SIG-M5 treated with dmso at 0.1 percent for 504 hours (cell line): ENCODE data around the gene CYBC1.

ENCODE experiments used
- DNase-seq: peaks from one replicate; lab custom pipeline; 2025; ENCODE audit not compliant: unreplicated experiment; lab: John Stamatoyannopoulos, UW

The CYBC1 gene

DNA sequence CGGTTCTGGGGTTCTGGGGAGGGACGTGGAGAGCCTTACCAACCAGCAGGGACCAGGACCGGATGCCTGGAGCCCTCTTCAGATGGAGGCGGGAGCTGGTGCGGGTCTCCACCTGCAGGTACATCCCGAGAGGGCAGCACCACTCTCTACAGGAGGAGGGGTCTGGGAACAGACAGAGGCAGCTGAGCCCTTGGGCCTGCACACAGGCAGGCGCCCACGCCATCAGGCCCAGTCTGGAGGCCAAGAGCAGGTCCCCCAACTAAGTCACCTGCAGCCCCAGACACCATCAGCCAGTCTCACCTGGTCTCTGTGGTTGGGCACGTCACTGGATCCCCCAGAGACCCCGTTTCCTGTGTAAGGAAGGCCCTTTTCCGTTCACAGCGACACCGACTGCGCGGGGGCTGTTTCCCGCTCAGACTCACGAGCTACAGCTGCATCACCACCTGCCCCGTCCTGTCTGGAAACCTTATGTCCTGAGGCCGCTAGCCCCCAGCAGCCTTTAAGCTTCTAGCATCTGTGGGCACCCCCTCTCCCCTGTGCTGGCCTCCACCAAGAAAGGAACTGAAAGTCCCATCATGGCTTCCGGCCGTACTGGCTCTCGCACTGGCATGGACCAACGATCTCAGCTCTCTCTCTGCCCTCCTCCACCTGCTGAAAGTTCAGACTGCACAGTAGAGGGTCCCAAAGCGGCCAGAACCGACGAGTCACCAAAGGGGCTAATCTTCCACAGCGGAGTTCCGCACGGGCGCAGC is 1.2 kb downstream of the CYBC1 start:
- DNase-seq = peak; percentile 75

DNA sequence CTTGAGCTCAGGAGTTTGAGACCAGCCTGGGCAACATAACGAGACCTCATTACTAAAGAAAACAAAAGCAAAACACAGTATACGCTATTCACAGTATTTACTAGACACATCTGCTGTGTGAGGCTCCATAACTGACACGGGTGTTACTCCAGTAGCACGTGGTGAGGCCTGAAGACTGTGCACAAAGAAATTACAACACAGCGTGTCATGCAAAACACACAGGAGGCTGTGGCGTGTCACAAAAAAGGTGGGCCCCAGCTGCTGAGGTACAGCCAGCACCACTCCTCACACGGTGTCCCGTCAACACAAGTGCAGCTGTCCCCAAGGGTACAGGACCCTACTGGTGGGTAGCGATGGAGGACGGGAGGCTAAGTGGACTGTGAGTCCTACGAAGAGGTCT is 2.7 kb downstream of the CYBC1 start:
- no peak for DNase-seq

DNA sequence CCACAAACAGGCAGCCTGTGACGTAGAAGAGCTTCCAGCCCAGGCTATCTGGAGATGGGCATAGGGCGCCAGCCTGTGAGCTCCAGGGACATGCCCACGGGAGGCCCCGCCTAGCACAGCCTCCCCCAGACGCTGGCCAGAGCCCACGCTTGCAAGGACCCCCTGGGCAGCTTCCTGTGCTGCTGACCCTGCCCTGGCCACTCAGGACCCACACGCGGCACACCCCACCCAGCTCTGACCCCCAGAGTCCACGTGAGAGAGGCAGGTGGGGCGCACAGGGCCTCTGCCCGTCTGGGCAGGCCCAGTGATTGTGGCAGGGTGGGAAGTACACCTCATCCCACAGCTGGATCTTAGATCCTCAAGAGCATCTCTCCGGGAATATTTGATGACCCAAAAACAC is 3.9 kb downstream of the CYBC1 start:
- no peak for DNase-seq

DNA sequence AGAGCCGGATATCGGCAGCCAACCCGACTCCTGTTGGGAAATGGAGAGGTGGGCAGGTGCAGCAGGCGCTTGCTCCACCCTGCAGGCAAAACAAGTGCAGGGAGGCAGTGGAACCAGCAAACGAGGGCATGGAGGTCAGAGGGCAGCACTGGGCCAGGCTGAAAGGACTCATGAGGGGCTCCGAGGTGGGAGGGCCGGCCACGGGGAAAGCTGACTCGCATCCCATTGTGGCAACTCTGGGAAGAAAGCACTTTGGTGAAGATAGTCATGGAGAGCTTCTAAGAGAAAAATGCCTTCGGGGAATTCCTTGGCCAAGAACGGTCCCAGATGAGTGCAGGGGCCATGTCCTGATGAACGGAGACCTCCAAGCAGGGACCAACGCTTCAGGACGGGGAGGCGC is 4.4 kb downstream of the CYBC1 start:
- no peak for DNase-seq

DNA sequence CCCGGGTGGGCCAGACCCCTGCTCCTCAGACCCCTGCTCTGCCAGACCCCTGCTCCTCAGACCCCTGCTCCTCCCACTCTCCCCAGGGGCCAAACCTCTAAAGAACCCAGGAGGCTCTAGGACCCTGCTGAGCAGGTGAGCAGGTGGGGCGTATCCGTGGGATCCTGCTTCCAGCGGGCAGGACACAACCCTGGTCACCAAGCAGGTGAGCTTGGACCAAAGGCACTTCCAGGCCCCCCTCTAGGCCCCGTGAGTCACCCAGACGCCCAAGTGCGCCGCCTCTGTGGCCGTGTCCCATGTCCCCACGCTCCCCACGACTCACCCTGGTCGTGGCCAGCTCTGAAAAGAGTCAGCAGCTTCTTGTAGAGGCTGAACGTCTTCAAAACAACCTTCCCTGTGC is 5.0 kb downstream of the CYBC1 start:
- DNase-seq = no peak

DNA sequence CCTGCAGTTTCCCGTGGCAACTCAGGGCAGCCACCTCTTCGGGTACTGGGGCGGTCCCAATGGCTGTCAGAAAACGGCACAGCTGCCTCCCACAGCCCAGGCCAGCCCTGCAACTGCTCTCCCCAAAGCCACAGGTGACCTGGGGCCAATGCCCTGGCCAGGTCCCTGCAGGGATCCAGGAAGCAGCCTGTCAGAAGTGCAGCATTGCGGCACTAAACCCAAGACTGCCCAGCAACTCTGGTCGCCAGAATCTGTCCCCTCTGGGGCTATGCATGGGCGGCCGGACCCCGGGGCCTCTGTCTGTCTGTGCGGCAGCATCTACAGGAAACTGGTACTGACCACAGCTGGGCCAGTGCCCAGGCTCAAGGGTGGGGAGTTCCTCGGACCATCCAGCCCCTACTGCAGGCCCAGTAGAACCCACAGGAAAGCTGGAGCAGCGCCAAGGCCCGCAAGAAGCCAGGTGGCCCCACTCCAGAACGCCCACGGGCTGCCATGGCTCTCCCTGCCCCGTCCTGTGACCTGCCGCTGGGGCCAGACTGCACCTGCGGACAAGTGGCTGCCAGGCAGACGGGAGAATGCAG is 5.5 kb downstream of the CYBC1 start:
- DNase-seq = no peak

DNA sequence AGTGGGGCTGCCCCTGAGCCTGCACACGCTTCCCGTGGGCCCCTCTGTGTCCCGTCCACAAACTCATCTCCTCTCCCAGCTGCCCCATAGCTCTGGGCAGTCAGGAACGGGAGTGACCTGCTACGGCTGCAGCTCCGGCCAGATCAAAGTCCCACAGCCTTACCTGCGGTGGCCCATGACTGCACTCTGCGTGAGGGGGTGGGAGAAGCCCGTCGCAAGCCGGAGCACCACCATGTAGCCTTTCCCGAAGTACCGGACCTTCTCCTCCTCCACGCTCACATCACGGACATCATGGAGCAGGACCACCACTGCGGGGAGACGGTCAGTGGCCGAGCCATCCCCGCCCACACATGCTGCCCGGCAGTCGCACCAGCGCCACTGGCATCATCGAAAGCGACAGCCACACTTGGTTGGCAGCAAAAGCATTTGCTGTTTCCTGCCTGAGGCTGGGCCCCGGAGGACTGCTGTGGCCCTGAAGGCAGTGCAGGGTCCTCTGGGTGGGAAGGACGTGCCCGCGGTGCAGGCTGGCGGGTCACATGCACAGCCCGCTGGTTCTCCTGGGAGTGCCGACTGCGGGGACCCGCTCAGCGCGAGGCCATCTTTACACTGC is 6.2 kb downstream of the CYBC1 start:
- no peak for DNase-seq

DNA sequence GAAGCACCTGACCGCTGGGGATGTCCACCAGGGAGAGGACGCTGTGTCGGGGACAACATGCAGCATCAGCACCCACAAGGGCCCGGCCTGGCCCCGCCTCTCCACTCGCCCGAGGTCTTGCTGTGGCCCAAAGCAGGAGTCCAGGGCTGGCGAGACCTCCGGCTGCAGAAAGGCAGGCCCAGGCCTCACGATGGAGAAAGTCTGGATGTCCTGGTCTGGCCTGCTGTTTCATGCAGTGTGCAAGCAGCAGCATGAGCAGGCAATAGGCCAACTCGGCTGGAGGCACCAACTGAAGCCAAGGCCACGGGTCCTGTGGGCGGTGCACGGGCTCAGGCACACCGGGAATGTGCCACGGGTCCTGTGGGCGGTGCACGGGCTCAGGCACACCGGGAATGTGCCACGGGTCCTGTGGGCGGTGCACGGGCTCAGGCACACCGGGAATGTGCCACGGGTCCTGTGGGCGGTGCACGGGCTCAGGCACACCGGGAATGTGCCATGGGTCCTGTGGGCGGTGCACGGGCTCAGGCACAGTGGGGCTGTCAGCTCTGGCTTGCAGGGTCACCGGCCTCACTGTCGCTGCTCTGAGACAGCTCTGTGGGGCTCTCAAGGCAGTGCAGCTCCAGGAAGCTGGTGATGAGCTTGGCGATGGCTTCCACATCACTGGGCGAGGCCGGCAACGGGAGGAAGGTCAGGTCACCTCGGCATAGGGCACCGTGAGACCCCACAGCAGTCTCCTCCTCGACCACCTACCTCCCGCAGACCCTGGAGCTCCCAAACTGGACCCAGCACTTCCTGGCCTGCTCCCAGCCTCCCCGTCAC is 6.9 kb downstream of the CYBC1 start:
- no peak for DNase-seq

DNA sequence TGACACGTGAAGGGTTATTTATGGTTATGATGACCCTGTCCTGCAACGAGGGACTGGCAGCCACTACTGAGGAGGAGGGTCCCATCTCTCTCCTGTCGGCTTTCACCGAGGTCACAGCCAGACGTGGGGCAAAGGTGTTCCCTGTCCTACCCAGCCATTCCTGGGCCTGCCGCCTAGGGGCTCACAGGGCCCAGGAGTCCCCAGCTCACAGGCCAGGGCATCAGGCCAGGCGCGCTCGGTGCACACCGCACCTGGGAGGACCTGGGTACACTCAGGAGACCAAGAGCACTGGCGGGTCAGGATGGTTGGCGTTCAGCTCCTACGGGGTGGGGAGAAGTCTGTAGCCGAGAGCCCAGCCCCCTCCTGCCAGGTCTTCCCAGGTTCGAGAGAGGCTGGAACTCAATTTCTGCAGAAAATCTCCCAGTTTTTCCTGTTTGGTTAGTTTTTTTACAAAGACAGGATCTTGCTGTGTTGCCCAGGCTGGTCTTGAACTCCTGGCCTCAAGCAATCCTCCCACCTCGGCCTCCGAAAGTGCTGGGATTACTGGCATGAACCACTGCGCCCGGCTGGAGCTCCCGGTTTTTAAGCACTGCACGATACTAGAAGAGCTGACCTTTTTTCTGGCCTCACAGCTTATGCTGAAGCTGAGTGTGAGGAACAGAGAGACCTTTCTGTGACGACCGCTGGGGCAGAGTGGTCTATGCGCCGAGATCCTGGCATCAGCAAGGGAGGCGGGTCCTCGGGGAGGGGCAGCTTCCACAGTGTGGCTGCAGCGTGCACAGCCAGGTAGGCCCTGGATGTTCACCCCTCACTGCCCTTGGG is 7.7 kb downstream of the CYBC1 start:
- no peak for DNase-seq

DNA sequence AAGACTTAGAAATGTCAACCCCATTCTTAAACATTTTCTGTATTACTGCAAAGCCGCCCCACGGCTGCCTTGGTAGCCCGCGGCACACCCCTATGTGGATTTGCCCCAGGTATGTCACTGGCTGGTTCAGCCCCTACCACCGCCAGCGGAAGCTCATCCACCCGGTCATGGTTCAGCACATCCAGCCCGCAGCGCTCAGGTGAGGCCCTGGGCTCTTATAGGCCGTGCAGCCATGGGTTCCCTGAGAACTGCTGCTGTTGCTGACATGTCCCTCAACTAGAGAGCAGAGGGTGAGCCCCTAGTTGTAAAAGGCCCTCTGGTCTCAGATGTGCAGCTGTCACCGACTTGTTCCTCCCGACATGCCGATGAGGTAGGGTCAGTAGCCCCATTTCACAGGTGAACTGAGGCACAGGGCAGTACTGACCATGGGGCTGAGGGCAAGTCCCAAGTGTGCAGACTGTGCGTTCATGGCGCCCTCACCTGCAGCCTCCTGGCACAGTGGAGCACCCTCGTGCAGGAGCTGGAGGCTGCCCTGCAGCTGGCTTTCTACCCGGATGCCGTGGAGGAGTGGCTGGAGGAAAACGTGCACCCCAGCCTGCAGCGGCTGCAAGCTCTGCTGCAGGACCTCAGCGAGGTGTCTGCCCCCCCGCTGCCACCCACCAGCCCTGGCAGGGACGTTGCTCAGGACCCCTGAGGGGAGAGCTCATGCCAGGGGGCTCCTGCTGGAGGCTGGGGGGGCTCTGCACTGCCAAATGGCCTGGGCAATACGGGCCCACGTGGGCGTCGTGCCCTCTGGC is 8.7 kb downstream of the CYBC1 start:
- no peak for DNase-seq

DNA sequence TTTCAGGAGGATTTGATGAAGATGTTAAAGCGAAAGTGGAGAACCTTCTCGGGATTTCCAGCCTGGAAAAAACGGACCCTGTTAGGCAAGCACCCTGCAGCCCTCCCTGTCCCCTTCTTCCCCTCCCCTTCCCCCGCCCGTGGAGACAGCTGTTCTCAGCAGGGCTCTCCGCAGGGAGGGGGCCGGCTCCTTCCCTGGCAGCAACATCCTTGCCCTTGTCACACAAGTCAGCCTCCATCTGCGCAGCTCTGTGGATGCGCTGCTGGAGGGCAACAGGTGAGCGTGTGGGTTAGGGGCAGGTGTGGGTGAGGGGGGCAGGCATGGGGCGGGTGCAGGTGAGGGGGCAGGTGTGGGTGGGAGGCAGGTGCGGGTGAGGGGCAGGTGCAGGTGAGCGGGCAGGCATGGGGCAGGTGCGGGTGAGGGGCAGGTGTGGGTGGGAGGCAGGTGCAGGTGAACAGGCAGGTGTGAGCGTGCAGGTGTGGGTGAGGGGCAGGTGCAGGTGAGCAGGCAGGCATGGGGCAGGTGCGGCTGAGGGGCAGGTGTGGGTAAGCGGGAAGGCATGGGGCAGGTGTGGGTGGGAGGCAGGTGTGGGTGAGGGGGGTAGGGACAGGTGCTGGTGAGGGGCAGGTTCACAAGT is 9.4 kb downstream of the CYBC1 start:
- DNase-seq = peak; percentile 14

DNA sequence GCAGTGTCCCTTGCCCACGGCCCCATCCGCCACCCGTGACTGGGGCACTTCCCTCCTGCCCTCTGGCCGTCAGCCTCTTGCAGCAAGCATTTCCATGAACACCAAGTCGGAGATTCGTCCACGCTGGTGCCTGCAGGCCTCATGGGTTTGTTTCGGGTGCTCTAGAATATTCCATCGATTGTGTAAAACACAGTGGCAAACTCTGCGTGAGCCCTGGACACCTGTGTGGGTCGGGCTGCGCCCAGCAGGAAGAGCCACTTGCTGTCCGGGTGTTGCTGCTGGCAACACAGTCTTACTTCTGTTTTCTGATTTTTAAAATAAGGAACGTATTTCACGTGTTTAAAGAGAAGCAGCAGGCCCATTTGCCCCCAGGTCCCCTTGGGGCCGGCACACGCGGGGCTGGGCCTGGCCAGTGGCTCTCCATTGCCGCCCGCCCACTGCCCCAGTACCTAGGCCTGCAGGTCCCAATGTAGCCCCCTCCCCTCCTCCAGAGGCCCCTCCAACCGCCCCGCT is 10.0 kb downstream of the CYBC1 start:
- DNase-seq = peak; percentile 18

DNA sequence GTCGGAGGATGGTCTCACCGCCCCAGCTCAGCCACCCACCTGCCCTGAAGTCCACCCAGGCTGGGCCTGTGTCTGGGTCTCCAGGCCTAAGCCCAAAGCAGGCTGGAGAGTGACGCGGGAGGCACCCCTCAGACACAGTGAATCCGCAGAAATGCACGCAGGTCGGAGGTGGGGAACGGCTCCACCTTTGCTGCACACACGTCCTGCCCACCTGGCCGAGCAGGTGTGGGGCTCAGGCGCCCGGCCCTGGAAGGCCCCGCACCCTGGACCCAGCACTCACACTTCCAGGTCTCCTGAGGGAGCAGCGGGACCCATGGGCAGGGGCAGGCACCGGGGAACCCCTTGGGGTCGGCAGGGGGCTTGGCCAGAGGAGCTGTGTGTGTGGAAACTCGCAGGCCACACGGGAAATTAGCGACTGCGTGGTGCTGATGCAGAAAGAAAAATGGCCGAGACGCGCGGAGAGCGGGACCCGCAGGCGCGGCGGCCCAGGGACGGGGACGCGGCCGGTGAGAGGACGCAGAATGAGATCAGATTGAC is 10.7 kb downstream of the CYBC1 start:
- no peak for DNase-seq

DNA sequence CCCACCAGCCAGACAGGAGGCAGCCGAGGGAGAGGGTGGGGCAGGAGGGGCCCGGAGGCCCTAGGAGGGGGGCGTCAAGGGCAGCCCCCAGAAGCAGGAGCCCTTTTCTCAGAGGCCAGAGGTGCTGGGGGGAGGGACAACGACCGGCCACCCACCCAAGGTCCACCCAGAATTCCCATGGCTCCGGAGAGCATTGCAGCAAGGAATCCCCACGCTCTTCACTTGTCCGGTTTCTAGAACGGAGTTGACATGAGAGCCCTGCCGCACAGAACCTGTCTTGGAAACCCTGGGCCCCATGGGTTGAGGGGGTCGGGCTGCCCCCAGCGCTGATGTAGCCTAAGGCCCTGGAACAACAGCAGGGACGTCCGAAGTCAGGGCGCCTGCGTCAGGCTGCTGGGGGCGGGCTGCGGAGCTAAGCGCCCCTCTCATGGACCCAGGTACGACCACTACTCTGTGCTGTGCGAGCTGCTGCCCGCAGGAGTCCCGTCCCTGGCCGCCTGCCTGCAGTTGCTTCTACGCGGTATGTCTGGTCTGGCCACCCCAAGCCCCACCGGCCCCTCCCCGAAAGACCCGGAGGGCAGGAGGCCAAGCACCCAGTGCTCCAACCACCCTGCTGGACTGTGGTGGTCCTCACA is 11.2 kb downstream of the CYBC1 start:
- no peak for DNase-seq

DNA sequence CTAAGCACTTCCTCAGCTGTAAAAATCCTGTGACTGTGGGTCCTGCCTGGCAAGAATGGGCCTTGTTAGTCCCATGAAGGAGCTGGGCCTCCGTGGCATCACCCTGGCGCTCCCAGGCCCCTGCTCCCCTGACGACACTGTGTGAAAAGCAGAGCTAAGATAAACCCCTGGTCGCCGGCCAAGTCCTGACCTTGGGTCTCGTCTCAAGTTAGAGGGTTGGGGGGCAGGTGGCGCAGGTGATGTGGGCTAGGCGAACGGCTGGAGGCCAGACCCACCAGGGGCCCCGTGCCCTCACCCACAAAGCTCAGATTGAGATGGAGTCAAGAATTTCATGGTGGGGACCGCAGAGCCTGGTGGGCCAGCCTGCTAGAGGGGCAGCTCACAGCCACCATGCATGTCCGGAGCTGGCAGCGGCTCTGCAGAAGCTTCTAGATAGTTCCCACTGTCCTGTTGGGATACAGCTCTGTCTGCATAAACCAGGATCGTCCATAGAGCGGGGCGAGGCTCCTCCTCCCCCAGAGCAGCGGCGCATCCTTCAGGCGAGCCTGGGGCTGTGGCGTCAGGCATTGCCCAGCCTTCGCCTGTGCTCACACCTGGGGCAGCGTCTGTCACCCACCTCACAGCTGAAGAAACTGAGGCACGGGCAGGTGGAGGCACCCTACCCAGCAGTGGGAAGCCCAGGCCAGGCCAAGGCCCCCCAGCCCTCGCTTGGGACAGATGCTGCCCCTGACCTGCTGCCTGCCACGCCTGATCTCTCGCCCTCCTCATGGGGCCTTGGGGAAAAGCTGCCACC is 12.0 kb downstream of the CYBC1 start:
- no peak for DNase-seq

DNA sequence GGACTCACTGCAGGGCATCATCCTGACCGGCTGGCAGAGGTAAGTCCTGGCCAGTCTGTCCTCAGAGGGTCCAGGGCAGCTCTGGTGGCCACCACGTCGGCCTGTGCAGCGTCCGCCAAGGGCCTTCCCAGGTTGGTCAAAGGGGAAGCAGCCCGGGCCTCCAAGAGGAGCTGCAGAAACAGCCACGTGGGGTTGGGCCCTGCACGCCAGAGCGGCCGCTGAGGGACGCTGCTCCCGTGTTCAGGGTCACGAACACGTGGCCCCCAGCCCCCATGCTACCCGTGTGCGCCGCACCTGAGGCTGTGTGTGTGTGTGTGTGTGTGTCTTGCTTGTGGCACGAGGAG is 13.3 kb downstream of the CYBC1 start:
- DNase-seq = no peak

DNA sequence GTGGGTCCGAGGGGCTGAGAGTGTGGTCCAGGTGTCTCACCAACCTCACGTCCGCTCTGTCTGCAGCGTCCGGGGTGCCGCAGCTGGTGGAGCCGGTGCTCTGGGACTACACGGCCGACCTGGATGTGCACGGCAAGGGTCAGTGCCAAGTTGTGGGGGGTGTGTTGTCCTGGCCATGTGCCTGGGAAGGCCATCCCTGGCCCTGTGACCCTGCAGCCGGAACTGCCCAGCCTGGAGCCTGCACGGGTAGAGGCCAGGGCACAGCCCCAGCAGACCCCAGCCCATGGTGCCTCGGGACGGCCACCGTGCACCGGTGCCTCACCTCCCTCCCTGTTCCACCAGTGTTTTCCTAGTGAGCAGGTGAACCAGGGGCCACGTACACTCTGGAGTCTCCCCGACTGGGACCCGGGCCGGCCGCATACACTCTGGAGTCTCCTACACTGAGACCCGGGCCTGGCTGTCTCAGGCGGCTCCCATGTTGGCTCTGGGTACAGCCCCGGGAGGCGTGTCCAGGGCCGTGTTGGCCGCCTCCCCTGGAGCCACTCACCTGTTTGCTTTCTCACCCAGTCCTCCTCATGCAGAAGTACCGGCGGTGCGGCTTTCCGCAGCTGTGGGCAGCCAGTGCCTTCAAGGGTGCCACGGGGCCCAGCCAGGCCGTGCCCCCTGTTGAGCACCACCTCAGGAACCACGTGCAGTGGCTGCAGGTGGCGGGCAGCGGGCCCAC is 13.8 kb downstream of the CYBC1 start:
- no peak for DNase-seq
